Measurements from ENCODE around the gene RPL18A. TPM values are rescaled to one million over a fixed set of nuclear protein-coding genes. Genes with fewer than 3 reads are reported as not detected.

The RPL18A gene
- total and polyA plus RNA-seq, 2 of the 13 experiments (the other 11 are each of a cell fraction or from before 2014, with no cell fraction given) = 1,471 to 2,004 TPM

- TF ChIP-seq MZF1 (CRISPR knock-in tag; IDR thresholded peaks at IDR 0.05; ENCODE audit: borderline replicate concordance) (no peak), ZNF280B (CRISPR knock-in tag; IDR thresholded peaks at IDR 0.05; ENCODE audit: borderline replicate concordance) (no peak; the same call in 1 of the 2 replicates), ZNF484 (CRISPR knock-in tag; IDR thresholded peaks at IDR 0.05; ENCODE audit: borderline replicate concordance, low read depth) (no peak), ZNF615 (CRISPR knock-in tag; IDR thresholded peaks at IDR 0.05; ENCODE audit: borderline replicate concordance) (no peak), JDP2 (CRISPR knock-in tag; IDR thresholded peaks at IDR 0.05; ENCODE audit: borderline replicate concordance) (no peak), ELF3 (CRISPR knock-in tag; IDR thresholded peaks at IDR 0.05) (peak; percentile 88), MBNL3 (CRISPR knock-in tag; conservative IDR thresholded peaks at IDR 0.05) (no peak), ZNF703 (CRISPR knock-in tag; IDR thresholded peaks at IDR 0.05; ENCODE audit: borderline replicate concordance) (0 out of 2 replicates have a peak, but pooled peaks have one; percentile 54), SP1 (IDR thresholded peaks at IDR 0.05) (no peak), SP1 (CRISPR knock-in tag; IDR thresholded peaks at IDR 0.05) (peak; percentile 68), XRCC5 (optimal IDR thresholded peaks at IDR 0.05; ENCODE audit: low read length) (peak; percentile 98), ZNF7 (CRISPR knock-in tag; IDR thresholded peaks at IDR 0.05) (0 out of 2 replicates have a peak, but pooled peaks have one; percentile 7), FOXA3 (CRISPR knock-in tag; IDR thresholded peaks at IDR 0.05) (peak; percentile 62), FOXA1 (IDR thresholded peaks at IDR 0.05) (no peak), FOXA1 (CRISPR knock-in tag; IDR thresholded peaks at IDR 0.05) (peak; percentile 76; the same call in 1 of the 2 replicates), ZFP36 (IDR thresholded peaks at IDR 0.05; ENCODE audit: borderline replicate concordance, low read depth, low read length, partially characterized antibody) (no peak), SMARCE1 (IDR thresholded peaks at IDR 0.05; ENCODE audit: borderline replicate concordance) (no peak), PHB2 (IDR thresholded peaks at IDR 0.05; ENCODE audit: partially characterized antibody) (no peak), SATB2 (CRISPR knock-in tag; IDR thresholded peaks at IDR 0.05) (no peak), JUND (CRISPR knock-in tag; IDR thresholded peaks at IDR 0.05) (no peak), TBP (CRISPR knock-in tag; IDR thresholded peaks at IDR 0.05) (no peak; the same call in 1 of the 2 replicates), ZEB1 (IDR thresholded peaks at IDR 0.05; ENCODE audit: insufficient replicate concordance, low read depth) (no peak), AGO1 (IDR thresholded peaks at IDR 0.05; ENCODE audit: low read depth, low read length, poor library complexity, severe bottlenecking) (peak; percentile 36), ZNF589 (CRISPR knock-in tag; conservative IDR thresholded peaks at IDR 0.05) (0 out of 2 replicates have a peak, but pooled peaks have one; percentile 14), ZNF572 (CRISPR knock-in tag; IDR thresholded peaks at IDR 0.05) (no peak)
- TF ChIP-seq, protein P1, sequence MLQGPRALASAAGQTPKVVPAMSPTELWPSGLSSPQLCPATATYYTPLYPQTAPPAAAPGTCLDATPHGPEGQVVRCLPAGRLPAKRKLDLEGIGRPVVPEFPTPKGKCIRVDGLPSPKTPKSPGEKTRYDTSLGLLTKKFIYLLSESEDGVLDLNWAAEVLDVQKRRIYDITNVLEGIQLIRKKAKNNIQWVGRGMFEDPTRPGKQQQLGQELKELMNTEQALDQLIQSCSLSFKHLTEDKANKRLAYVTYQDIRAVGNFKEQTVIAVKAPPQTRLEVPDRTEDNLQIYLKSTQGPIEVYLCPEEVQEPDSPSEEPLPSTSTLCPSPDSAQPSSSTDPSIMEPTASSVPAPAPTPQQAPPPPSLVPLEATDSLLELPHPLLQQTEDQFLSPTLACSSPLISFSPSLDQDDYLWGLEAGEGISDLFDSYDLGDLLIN (CRISPR knock-in tag; IDR thresholded peaks at IDR 0.05; ENCODE audit: borderline replicate concordance) = peak; percentile 35; the same call in 1 of the 2 replicates
- TF ChIP-seq, protein P2, sequence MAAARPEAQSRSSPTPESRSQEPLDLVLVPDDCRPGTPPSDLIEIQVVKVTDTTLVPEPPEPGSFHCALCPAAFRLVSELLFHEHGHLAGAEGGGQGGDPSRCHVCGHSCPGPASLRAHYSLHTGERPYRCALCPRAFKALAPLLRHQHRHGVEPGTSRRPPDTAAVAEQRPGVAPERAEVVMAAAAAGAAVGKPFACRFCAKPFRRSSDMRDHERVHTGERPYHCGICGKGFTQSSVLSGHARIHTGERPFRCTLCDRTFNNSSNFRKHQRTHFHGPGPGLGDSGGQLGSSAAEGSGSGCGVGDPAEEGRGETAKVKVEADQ (CRISPR knock-in tag; IDR thresholded peaks at IDR 0.05; ENCODE audit: borderline replicate concordance) = no peak; the same call in 1 of the 2 replicates
These were observed at the start of gene RPL18A (continued) for GRCh38 chr19:17859533-17860330.

Data from HepG2 (cell line).